CD4-positive, alpha-beta T cell treated with Interleukin-12 subunit alpha and Interleukin-12 subunit beta, for 1 hour (primary cell): ENCODE results near the gene TRIP12.
"Not testable (repeated sequence)": the region's sequence is repeated elsewhere in the genome, so short reads cannot be mapped to it uniquely, and the experiment has no call there.

Source experiments
- DNase-seq: peaks from one replicate; pipeline ENCODE4 v3.0.0-alpha.2; 2020

The TRIP12 gene

GRCh38 chr2:229818230-229818629, 103.6 kb downstream of the TRIP12 start:
- no peak for DNase-seq

DNA sequence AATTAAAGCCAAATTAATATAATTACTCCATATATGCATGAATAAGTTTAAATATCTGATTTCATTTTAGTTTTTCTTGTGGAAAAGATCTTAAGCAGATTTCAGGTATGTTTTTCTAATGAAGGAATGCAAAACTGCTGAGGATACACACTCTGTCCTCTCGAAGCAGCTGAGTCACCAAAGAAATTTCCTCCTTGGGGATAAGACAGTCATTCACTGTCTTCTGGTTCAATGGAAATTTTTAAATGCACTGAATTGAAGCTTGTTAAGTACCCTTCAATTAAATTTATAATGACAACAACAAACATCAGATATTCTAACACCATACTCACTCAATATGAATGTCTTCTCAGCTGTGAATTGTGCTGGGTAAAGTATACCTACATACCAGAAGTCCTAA, 106.0 kb downstream of the TRIP12 start:
- DNase-seq: no peak

GRCh38 chr2:229815342-229815741, 106.5 kb downstream of the TRIP12 start:
- no peak for DNase-seq

DNA sequence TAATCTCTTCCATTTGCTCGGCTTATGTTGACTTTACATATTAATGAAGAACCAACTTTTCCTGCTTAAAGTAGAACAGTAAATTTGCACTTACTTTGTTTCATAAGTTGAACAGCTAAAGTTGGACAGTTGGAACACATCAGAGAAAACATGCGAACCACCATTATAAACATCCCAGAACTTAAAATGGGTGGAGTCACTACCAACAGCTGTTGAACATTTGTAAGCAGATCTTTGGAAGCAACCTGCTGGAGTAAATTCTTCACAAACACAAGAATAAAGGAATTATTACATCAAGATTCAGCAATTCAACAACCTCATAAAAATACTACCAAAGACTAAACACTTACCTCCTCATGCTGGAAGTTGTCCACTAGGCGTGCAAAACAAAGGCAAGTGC, 111.0 kb downstream of the TRIP12 start:
- DNase-seq: no peak

DNA sequence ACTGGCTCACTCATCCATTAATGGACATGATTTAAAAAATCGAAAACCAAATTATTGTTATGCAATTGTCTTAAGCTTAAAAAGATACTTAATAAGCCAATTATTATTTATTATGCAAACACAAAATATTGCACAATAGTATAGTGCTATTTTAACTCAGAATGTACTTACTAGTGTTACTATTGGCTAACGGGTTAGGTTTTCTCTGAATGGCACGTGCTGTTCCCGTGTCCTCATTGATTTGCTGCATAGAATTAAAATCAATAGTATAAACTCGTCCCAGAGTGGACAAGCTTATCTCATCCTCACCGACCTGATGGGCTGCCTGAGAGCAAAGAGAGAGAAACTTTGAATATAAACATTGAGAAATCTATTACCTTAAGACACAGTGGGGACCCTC, 116.2 kb downstream of the TRIP12 start:
- no peak for DNase-seq

DNA sequence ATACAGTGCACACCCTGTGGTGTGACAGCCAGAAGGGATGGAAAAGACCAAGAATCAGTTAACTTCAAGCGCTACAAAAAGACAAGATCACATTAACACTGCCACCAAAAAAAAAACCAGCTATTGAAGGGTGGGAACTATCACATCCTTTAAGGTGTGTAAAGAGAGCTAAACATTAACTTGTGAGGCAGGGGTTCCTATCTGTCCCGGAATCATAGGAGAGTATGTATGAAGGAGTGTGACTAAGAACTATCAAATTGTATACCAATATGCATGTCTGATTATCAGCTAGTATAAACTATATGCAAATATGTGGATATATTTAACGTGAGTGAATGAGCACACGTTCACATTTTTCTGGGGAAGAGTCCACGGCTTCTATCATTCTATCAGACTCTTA, 119.0 kb downstream of the TRIP12 start:
- no peak for DNase-seq

- peak; percentile 74 for DNase-seq
Measured at GRCh38 chr2:229800997-229801754, 120.6 kb downstream of the TRIP12 start.

- DNase-seq: no peak
Measured at GRCh38 chr2:229798446-229799155, 123.2 kb downstream of the TRIP12 start.

DNA sequence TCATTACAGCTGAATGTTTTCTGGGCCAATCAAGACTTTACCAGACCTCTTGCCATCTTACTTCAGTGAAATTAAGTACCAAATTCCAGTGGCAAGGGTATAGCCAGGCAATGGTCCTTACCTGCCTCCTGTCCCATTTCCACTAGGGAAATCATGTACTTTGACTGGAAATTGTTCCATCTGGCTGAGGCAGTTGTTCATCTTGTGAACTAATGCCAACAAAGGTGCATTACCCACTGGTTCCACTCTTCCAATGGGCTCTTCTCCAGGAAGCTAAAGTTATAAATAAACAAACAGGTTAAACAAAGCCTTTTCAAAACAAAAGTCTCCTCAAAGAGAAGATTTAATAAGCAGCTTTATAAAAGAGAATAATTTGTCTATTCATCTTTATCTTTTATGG, 126.8 kb downstream of the TRIP12 start:
- DNase-seq: no peak

- no peak for DNase-seq
Measured at GRCh38 chr2:229794636-229795035, 127.2 kb downstream of the TRIP12 start.

- not testable (repeated sequence) for DNase-seq
Measured at GRCh38 chr2:229786289-229786688, 135.5 kb downstream of the TRIP12 start.

DNA sequence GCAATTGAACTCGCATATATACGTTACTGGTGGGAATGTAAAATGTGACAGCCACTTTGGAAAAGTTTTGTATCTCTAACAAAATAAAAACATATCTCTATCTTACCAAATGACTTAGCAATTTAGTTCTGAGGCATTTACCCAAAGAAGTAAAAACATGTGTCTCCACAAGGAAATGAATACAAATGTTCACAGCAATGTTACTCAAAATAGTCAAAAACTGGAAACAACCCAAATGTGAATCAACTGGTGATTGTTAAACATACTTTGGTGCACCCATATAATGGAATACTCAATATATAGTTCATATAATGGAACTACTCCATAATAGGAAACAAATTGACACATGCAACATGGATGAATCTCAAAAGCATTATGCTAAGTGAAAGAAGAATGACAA, 137.0 kb downstream of the TRIP12 start:
- DNase-seq: no peak

- DNase-seq: no peak
Measured at GRCh38 chr2:229783108-229783721, 138.6 kb downstream of the TRIP12 start.

GRCh38 chr2:229780856-229781773, 140.7 kb downstream of the TRIP12 start:
- peak; percentile 47 for DNase-seq

GRCh38 chr2:229779650-229780049, 142.2 kb downstream of the TRIP12 start:
- no peak for DNase-seq

DNA sequence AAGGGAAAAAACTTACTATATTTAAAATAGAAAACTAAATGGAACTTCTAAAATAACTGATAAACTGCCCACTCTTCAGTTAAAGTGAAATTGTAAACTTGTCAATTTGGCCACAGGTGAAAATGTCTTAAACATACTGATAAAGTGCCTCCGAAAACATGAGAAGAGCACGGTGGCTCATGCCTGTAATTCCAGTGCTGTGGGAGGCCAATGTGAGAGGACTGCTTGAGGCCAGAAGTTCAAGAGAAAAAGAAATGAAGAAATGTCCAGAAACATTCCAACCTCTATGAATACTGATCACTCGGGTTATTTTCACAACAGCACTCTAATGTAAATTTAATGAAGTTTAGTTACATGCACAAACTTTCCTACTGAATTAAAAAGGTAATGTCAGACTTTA, 144.1 kb downstream of the TRIP12 start:
- DNase-seq: no peak

GRCh38 chr2:229775614-229776313, 146.0 kb downstream of the TRIP12 start:
- DNase-seq: peak; percentile 7

DNA sequence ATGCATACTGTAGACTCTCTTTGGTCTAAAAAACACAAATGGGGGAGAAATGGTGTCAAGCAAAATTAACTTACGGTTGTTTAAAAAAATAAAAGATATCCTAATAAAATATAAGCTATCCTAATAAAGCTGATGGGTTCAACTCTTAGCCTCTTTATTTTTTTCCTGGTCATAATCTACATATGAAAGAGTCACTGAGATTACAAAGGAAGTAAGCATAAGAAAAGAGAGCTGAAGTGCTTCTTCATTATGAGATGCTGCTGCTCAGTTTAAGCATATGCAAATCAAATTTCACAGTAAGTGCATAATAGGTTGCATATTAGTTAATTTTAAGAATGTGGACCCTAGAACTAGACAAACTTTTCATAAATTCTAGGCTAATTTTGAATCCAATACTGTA, 147.6 kb downstream of the TRIP12 start:
- no peak for DNase-seq

DNA sequence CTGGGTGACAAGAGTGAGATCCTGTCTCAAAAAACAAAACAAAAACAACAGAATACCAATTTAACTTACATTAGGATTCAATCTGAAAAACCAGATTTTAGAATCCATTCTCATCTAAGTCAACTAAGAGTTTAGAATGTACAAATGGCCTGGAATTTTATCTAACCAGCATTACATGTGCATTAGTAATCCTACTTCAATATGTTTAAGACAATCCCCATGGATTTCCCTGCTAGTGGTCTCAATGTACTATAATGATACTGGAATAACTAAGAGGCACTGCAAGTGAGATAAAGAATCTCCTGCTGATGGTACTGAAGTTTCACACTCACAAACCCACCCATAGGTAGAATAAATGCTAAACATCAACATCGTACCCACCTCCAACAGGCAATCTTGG, 153.6 kb downstream of the TRIP12 start:
- no peak for DNase-seq

- DNase-seq: no peak
Measured at GRCh38 chr2:229765721-229766120, 156.1 kb downstream of the TRIP12 start.

- no peak for DNase-seq
Measured at GRCh38 chr2:229761663-229762062, 160.1 kb downstream of the TRIP12 start.

- DNase-seq: not testable (repeated sequence)
Measured at GRCh38 chr2:229757462-229757861, 164.3 kb downstream of the TRIP12 start.
